HepG2 (cell line): ENCODE data around the gene MLN. TPM values are rescaled to one million over a fixed set of nuclear protein-coding genes. Genes with fewer than 3 reads are reported as not detected.

Experiments used
- BHLHE40 ChIP-seq: IDR thresholded peaks from 2 replicates; pipeline ENCODE4 v1.6.1; 2011; ENCODE audit warnings: low read length, improper control_type of control experiment
- CHD2 ChIP-seq: IDR thresholded peaks from 2 replicates; pipeline ENCODE4 v1.6.1; 2011; ENCODE audit warnings: low read depth, low read length, improper control_type of control experiment
- DMTF1 ChIP-seq: sonication (generic); formaldehyde crosslinking; IDR thresholded peaks from 2 replicates; pipeline ENCODE4 v1.4.0; 2020; ENCODE audit warnings: mild to moderate bottlenecking, missing genetic modification reagents
- KAT8 ChIP-seq: IDR thresholded peaks from 2 replicates; pipeline ENCODE4 v1.6.1; 2016; ENCODE audit warnings: missing genetic modification reagents, missing compliant biosample characterization
- KLF13 ChIP-seq: sonication (generic); formaldehyde crosslinking; IDR thresholded peaks from 2 replicates; pipeline ENCODE4 v1.4.0; 2020; ENCODE audit warnings: mild to moderate bottlenecking, missing genetic modification reagents
- MNT ChIP-seq: fragments of 450-650 bp; IDR thresholded peaks from 2 replicates; pipeline ENCODE4 v1.6.1; 2016
- PRDM10 ChIP-seq: sonication (generic); formaldehyde crosslinking; IDR thresholded peaks from 2 replicates; pipeline ENCODE4 v1.4.0; 2020; ENCODE audit warnings: low read depth, missing genetic modification reagents
- TEAD3 ChIP-seq: optimal IDR thresholded peaks from 2 replicates; pipeline ENCODE3; 2016; ENCODE audit warnings: borderline replicate concordance
- ZNF318 ChIP-seq: sonication (generic); formaldehyde crosslinking; IDR thresholded peaks from 2 replicates; pipeline ENCODE4 v1.4.0; 2020; ENCODE audit warnings: mild to moderate bottlenecking, missing genetic modification reagents
- ZSCAN20 ChIP-seq: sonication (generic); formaldehyde crosslinking; IDR thresholded peaks from 2 replicates; pipeline ENCODE4 v1.4.0; 2020; ENCODE audit warnings: missing genetic modification reagents, mild to moderate bottlenecking, borderline replicate concordance
- polyA plus RNA-seq, 8 experiments: library from polyadenylated mRNA; depleted of rRNA in 3 of 8; stranded (reverse) in 7 of 8; unstranded in 1 of 8; fragments of >200 nt; fragmentation: Illumina TruSeq in 4 of 8; extraction: Trizol in 4 of 8; gene quantifications; 2 replicates each; pipeline versions ENCODE4 v1.2.1 to v1.2.3, GENCODE V29; 2011 to 2016; ENCODE audit warnings: low read depth in 4 of 8, missing spikeins in 1 of 8, mixed read lengths in 1 of 8; ENCODE audit not compliant: insufficient read depth in 1 of 8
- total RNA-seq, 5 experiments: library from RNA; depleted of rRNA; stranded (reverse); fragments of >200 nt; fragmentation: Illumina TruSeq; extraction: Trizol; gene quantifications; 2 replicates each; pipeline ENCODE4 v1.2.3, GENCODE V29; 2016; ENCODE audit warnings: low read depth in 1 of 5

MLN gene
- total and polyA plus RNA-seq, 2 of the 13 experiments (the other 11 are each of a cell fraction or from before 2014, with no cell fraction given) = not detected

- TF ChIP-seq ZNF318 (peak; percentile 86), BHLHE40 (peak; percentile 38; the same call in 1 of the 2 replicates), ZSCAN20 (CRISPR knock-in tag) (0 out of 2 replicates have a peak, but pooled peaks have one; percentile 69), PRDM10 (0 out of 2 replicates have a peak, but pooled peaks have one; percentile 36), TEAD3 (peak; percentile 84), MNT (peak; percentile 31; the same call in 1 of the 2 replicates), CHD2 (peak; percentile 8; the same call in 1 of the 2 replicates), KAT8 (peak; percentile 93), KLF13 (peak; percentile 69; the same call in 1 of the 2 replicates), DMTF1 (CRISPR knock-in tag) (no peak)
These were observed 14.9 kb downstream of the MLN start, which contains the start of gene LEMD2 (continued) for GRCh38 chr6:33788694-33789549.
